Breast epithelium (tissue), 3 donors: ENCODE measurements around the gene MEF2B.

Experiments used
- CTCF ChIP-seq, 3 donors: fragments of 450-650 bp; IDR thresholded peaks; one replicate each; pipeline ENCODE4 v1.5.1; 2016 to 2017; ENCODE audit warnings: antibody characterized with exemption in 3 of 3, mild to moderate bottlenecking in 3 of 3, moderate library complexity in 3 of 3
- POLR2AphosphoS5 ChIP-seq, 3 donors: sonication (generic); formaldehyde crosslinking; IDR thresholded peaks; one replicate each; pipeline ENCODE4 v1.6.1; 2017; ENCODE audit warnings: antibody characterized with exemption in 3 of 3

- TF ChIP-seq CTCF (IDR thresholded peaks at IDR 0.05) (no peak), POLR2AphosphoS5 (IDR thresholded peaks at IDR 0.05) (no peak)
These were observed 42.9 kb upstream of the MEF2B start for GRCh38 chr19:19212916-19213315.
